SK-N-SH (cell line): Measurements from ENCODE around the gene NR5A1. TPM values are rescaled to one million over a fixed set of nuclear protein-coding genes. Genes with fewer than 3 reads are reported as not detected.
A peak's percentile ranks its signal among the peaks of the same experiment; 100 is the strongest.

ENCODE experiments used
- CTCF ChIA-PET: fragments of 300-600, 350-600 bp; formaldehyde crosslinking; extraction: SDS; loops from one replicate; lab custom pipeline; 2021; lab: Yijun Ruan, JAX
- POLR2A ChIA-PET: fragments of 350-600 bp; sonication (Branson Sonifier 250); formaldehyde crosslinking; extraction: SDS; loops from one replicate; lab custom pipeline; 2020; ENCODE audit warnings: antibody characterized with exemption, inconsistent platforms; lab: Yijun Ruan, JAX
- DNase-seq: peaks from one replicate; pipeline ENCODE4 v3.0.0; 2012
- H2AFZ ChIP-seq: fragments of 200-600 bp; sonication (generic); 2 replicates; pipeline ENCODE4 v1.8.1; 2016; ENCODE audit warnings: antibody characterized with exemption, mild to moderate bottlenecking, low read depth
- H3F3A ChIP-seq: fragments of 200-600 bp; sonication (generic); replicated peaks from 2 replicates; pipeline ENCODE3; 2016; ENCODE audit warnings: antibody characterized with exemption, mild to moderate bottlenecking; ENCODE audit not compliant: insufficient read depth
- H3K27ac ChIP-seq, 2 experiments: fragments of 200-500 bp in 1 of 2; fragments of 200-600 bp in 1 of 2; sonication (Bioruptor generic) in 1 of 2; sonication (generic), shearing (Covaris generic) in 1 of 2; 2 replicates each; pipeline versions ENCODE4 v1.5.1 to v1.6.1; 2014 to 2016; ENCODE audit warnings: low read depth in 2 of 2, inconsistent platforms in 1 of 2, low read length in 1 of 2, mild to moderate bottlenecking in 1 of 2, mixed read lengths in 1 of 2
- H3K27me3 ChIP-seq: fragments of 200-600 bp; sonication (generic), shearing (Covaris generic); 2 replicates; pipeline ENCODE4 v1.6.1; 2016; ENCODE audit warnings: mixed run types; ENCODE audit not compliant: insufficient read depth
- H3K36me3 ChIP-seq, 2 experiments: fragments of 200-500 bp in 1 of 2; fragments of 200-600 bp in 1 of 2; sonication (Bioruptor generic) in 1 of 2; sonication (generic) in 1 of 2; replicated peaks in 1 of 2; 2 replicates each; pipeline versions ENCODE3 to v1.5.1; 2014 to 2016; ENCODE audit warnings: low read length in 1 of 2, mild to moderate bottlenecking in 1 of 2; ENCODE audit not compliant: insufficient read depth in 2 of 2, control insufficient read depth in 1 of 2
- H3K4me1 ChIP-seq, 2 experiments: fragments of 200-500 bp in 1 of 2; fragments of 200-600 bp in 1 of 2; sonication (Bioruptor generic) in 1 of 2; sonication (generic), shearing (Covaris generic) in 1 of 2; 2 replicates each; pipeline versions ENCODE4 v1.5.1 to v1.6.1; 2014 to 2016; ENCODE audit warnings: low read depth in 1 of 2, low read length in 1 of 2, mixed run types in 1 of 2; ENCODE audit not compliant: insufficient read depth in 2 of 2, control insufficient read depth in 1 of 2
- H3K4me2 ChIP-seq: fragments of 200-600 bp; sonication (generic), shearing (Covaris generic); 2 replicates; pipeline ENCODE4 v1.6.1; 2017; ENCODE audit warnings: mixed run types
- H3K4me3 ChIP-seq, 2 experiments: fragments of 200-500 bp in 1 of 2; fragments of 200-600 bp in 1 of 2; sonication (Bioruptor generic) in 1 of 2; sonication (generic), shearing (Covaris generic) in 1 of 2; 2 replicates each; pipeline versions ENCODE4 v1.5.1 to v1.8.1; 2014 to 2016; ENCODE audit warnings: low read depth in 2 of 2, inconsistent platforms in 1 of 2, low read length in 1 of 2, mild to moderate bottlenecking in 1 of 2, mixed read lengths in 1 of 2, moderate library complexity in 1 of 2
- H3K79me2 ChIP-seq: fragments of 200-600 bp; sonication (generic); 2 replicates; pipeline ENCODE4 v1.8.1; 2017; ENCODE audit warnings: mild to moderate bottlenecking; ENCODE audit not compliant: insufficient read depth
- H3K9ac ChIP-seq: fragments of 200-600 bp; sonication (generic); 2 replicates; pipeline ENCODE4 v1.6.1; 2017; ENCODE audit warnings: mixed run types
- H3K9me2 ChIP-seq: fragments of 200-600 bp; sonication (generic); 2 replicates; pipeline ENCODE4 v1.6.1; 2017; ENCODE audit warnings: mixed run types
- H3K9me3 ChIP-seq: fragments of 200-600 bp; sonication (generic); 2 replicates; pipeline ENCODE4 v1.6.1; 2017; ENCODE audit warnings: mixed run types, mild to moderate bottlenecking, moderate library complexity
- H4K20me1 ChIP-seq: fragments of 200-600 bp; sonication (generic); 2 replicates; pipeline ENCODE4 v1.6.1; 2017; ENCODE audit warnings: mild to moderate bottlenecking, mixed run types; ENCODE audit not compliant: insufficient read depth
- CHD2 ChIP-seq: fragments of 150-350 bp; IDR thresholded peaks from 2 replicates; pipeline ENCODE4 v1.6.1; 2018; ENCODE audit warnings: low read length; ENCODE audit not compliant: partially characterized antibody
- CTCF ChIP-seq: fragments of 200-600 bp; sonication (generic); IDR thresholded peaks from 2 replicates; pipeline ENCODE4 v1.6.1; 2017; ENCODE audit warnings: antibody characterized with exemption, mild to moderate bottlenecking, moderate library complexity
- ELF1 ChIP-seq: IDR thresholded peaks from 2 replicates; pipeline ENCODE4 v1.4.0; 2012
- EP300 ChIP-seq, 2 experiments: IDR thresholded peaks; 2 replicates each; pipeline versions ENCODE4 v1.4.0 to v1.6.1; 2012; ENCODE audit warnings: borderline replicate concordance in 1 of 2, low read depth in 1 of 2, low read length in 1 of 2
- EZH2phosphoT487 ChIP-seq: fragments of 200-600 bp; sonication (generic); IDR thresholded peaks from 2 replicates; pipeline ENCODE4 v1.6.1; 2017; ENCODE audit warnings: low read depth, mixed run types, mild to moderate bottlenecking, antibody characterized with exemption, moderate library complexity, borderline replicate concordance
- FOSL2 ChIP-seq: IDR thresholded peaks from 2 replicates; pipeline ENCODE4 v1.4.0; 2012; ENCODE audit warnings: low read depth, mild to moderate bottlenecking, moderate library complexity, borderline replicate concordance
- FOXJ3 ChIP-seq: sonication (generic); formaldehyde crosslinking; IDR thresholded peaks from 2 replicates; pipeline ENCODE4 v1.5.1; 2020; ENCODE audit warnings: mild to moderate bottlenecking, missing genetic modification reagents
- GABPA ChIP-seq: IDR thresholded peaks from 2 replicates; pipeline ENCODE4 v1.4.0; 2012; ENCODE audit warnings: low read depth, mild to moderate bottlenecking
- GATA2 ChIP-seq: sonication (generic); formaldehyde crosslinking; IDR thresholded peaks from 2 replicates; pipeline ENCODE4 v1.5.0; 2020; ENCODE audit warnings: mild to moderate bottlenecking, missing genetic modification reagents
- NRF1 ChIP-seq: IDR thresholded peaks from 2 replicates; pipeline ENCODE4 v1.6.1; 2012; ENCODE audit warnings: low read depth, mild to moderate bottlenecking, low read length
- POLR2AphosphoS5 ChIP-seq: IDR thresholded peaks from 2 replicates; pipeline ENCODE4 v1.6.1; 2012; ENCODE audit warnings: low read depth, low read length
- RCOR1 ChIP-seq: fragments of 150-350 bp; IDR thresholded peaks from 2 replicates; pipeline ENCODE4 v1.6.1; 2017; ENCODE audit warnings: antibody characterized with exemption, low read length
- RFX5 ChIP-seq: IDR thresholded peaks from 2 replicates; pipeline ENCODE4 v1.6.1; 2012; ENCODE audit warnings: mild to moderate bottlenecking, improper control_type of control experiment, low read length
- RXRA ChIP-seq: IDR thresholded peaks from 2 replicates; pipeline ENCODE4 v1.4.0; 2012; ENCODE audit warnings: low read depth, mild to moderate bottlenecking, borderline replicate concordance
- TAF1 ChIP-seq: IDR thresholded peaks from 2 replicates; pipeline ENCODE4 v1.6.1; 2012; ENCODE audit warnings: low read depth, mild to moderate bottlenecking, low read length, moderate library complexity, borderline replicate concordance
- TCF12 ChIP-seq: IDR thresholded peaks from 2 replicates; pipeline ENCODE4 v1.4.0; 2012
- USF2 ChIP-seq: fragments of 150-350 bp; IDR thresholded peaks from 2 replicates; pipeline ENCODE4 v1.6.1; 2017; ENCODE audit warnings: antibody characterized with exemption, low read length, low read depth, borderline replicate concordance
- YY1 ChIP-seq: IDR thresholded peaks from 2 replicates; pipeline ENCODE4 v1.4.0; 2012; ENCODE audit warnings: low read depth, mild to moderate bottlenecking
- WGBS: methylation state at CpG from one replicate; pipeline ENCODE4 v1.1.6; 2017; ENCODE audit warnings: low lambda C conversion rate; 5-methylcytosine and 5-hydroxymethylcytosine counted together
- polyA plus RNA-seq, 3 experiments: library from polyadenylated mRNA; depleted of rRNA; stranded (reverse); fragments of >200 nt; gene quantifications; 2 replicates each; pipeline ENCODE4 v1.2.3, GENCODE V29; 2012
- TF ChIP-seq, protein P1 (sequence below): IDR thresholded peaks from 2 replicates; pipeline ENCODE4 v1.6.1; 2012; ENCODE audit warnings: mild to moderate bottlenecking, low read depth, low read length, moderate library complexity
- TF ChIP-seq, protein P2 (sequence below): IDR thresholded peaks from 2 replicates; pipeline ENCODE4 v1.4.0; 2012; ENCODE audit warnings: low read depth
- TF ChIP-seq, protein P3 (sequence below): fragments of 150-350 bp; IDR thresholded peaks from 2 replicates; pipeline ENCODE4 v1.6.1; 2016; ENCODE audit warnings: mild to moderate bottlenecking, low read depth, low read length
- TF ChIP-seq, protein P4 (sequence below): IDR thresholded peaks from 2 replicates; pipeline ENCODE4; 2012

NR5A1 gene
- polyA plus RNA-seq, 1 of the 3 experiments (the other 2 are of a cell fraction): not detected

GRCh38 chr9:124531115-124531514 is 23.9 kb upstream of the NR5A1 start:
- no peaks in the 10 kb centered on the region for H3K9me2 ChIP-seq
- 67% methylated on average over 2 of the region's 2 CpGs for WGBS
- no peaks in the 10 kb centered on the region for H3K79me2 ChIP-seq
- H3K4me1 ChIP-seq: peaks cover 0 to 27% of the 10 kb centered on the region in 2 experiments; a peak in 1 of 4 replicates
- H3K4me2 ChIP-seq: no peak overlapping the region
- ChIA-PET CTCF (interaction anchor here (1.0 kb wide), 1 partner anchor 21 kb away, joined by 5 read pairs; no protein-coding TSS in a partner anchor), POLR2A (no interaction called here)
- H2AFZ ChIP-seq: no peak overlapping the region
- no peaks in the 10 kb centered on the region for H4K20me1 ChIP-seq
- H3F3A ChIP-seq: no peaks in the 10 kb centered on the region
- TF ChIP-seq, protein P1, sequence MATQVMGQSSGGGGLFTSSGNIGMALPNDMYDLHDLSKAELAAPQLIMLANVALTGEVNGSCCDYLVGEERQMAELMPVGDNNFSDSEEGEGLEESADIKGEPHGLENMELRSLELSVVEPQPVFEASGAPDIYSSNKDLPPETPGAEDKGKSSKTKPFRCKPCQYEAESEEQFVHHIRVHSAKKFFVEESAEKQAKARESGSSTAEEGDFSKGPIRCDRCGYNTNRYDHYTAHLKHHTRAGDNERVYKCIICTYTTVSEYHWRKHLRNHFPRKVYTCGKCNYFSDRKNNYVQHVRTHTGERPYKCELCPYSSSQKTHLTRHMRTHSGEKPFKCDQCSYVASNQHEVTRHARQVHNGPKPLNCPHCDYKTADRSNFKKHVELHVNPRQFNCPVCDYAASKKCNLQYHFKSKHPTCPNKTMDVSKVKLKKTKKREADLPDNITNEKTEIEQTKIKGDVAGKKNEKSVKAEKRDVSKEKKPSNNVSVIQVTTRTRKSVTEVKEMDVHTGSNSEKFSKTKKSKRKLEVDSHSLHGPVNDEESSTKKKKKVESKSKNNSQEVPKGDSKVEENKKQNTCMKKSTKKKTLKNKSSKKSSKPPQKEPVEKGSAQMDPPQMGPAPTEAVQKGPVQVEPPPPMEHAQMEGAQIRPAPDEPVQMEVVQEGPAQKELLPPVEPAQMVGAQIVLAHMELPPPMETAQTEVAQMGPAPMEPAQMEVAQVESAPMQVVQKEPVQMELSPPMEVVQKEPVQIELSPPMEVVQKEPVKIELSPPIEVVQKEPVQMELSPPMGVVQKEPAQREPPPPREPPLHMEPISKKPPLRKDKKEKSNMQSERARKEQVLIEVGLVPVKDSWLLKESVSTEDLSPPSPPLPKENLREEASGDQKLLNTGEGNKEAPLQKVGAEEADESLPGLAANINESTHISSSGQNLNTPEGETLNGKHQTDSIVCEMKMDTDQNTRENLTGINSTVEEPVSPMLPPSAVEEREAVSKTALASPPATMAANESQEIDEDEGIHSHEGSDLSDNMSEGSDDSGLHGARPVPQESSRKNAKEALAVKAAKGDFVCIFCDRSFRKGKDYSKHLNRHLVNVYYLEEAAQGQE: no peak
- no peak for TF ChIP-seq TAF1
- no peak for TF ChIP-seq FOXJ3 (CRISPR knock-in tag)
- no peak for TF ChIP-seq YY1
- no peak for TF ChIP-seq POLR2AphosphoS5
- TF ChIP-seq RXRA: no peak
- peak in 1 of 2 experiments; percentile 43; a peak in 1 of 4 replicates for TF ChIP-seq EP300 (IDR thresholded peaks at IDR 0.05; ENCODE audit: borderline replicate concordance in 1 of 2, low read depth in 1 of 2, low read length in 1 of 2)
- peak; percentile 69; the same call in 1 of the 2 replicates for TF ChIP-seq RCOR1
- TF ChIP-seq FOSL2: no peak
- TF ChIP-seq, protein P2, sequence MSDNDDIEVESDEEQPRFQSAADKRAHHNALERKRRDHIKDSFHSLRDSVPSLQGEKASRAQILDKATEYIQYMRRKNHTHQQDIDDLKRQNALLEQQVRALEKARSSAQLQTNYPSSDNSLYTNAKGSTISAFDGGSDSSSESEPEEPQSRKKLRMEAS: no peak
- peak; percentile 66; the same call in 1 of the 2 replicates for TF ChIP-seq GATA2
- TF ChIP-seq, protein P3, sequence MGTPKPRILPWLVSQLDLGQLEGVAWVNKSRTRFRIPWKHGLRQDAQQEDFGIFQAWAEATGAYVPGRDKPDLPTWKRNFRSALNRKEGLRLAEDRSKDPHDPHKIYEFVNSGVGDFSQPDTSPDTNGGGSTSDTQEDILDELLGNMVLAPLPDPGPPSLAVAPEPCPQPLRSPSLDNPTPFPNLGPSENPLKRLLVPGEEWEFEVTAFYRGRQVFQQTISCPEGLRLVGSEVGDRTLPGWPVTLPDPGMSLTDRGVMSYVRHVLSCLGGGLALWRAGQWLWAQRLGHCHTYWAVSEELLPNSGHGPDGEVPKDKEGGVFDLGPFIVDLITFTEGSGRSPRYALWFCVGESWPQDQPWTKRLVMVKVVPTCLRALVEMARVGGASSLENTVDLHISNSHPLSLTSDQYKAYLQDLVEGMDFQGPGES: no peak
- no peak for TF ChIP-seq ELF1
- TF ChIP-seq NRF1: no peak
- TF ChIP-seq RFX5: no peak
- no peak for TF ChIP-seq USF2
- TF ChIP-seq EZH2phosphoT487: no peak
- no peak for TF ChIP-seq TCF12
- TF ChIP-seq CTCF: no peak
- no peak for TF ChIP-seq GABPA
- TF ChIP-seq, protein P4, sequence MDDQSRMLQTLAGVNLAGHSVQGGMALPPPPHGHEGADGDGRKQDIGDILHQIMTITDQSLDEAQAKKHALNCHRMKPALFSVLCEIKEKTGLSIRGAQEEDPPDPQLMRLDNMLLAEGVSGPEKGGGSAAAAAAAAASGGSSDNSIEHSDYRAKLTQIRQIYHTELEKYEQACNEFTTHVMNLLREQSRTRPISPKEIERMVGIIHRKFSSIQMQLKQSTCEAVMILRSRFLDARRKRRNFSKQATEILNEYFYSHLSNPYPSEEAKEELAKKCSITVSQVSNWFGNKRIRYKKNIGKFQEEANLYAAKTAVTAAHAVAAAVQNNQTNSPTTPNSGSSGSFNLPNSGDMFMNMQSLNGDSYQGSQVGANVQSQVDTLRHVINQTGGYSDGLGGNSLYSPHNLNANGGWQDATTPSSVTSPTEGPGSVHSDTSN: no peak
- TF ChIP-seq CHD2: no peak
- H3K36me3 ChIP-seq: peaks cover 0 to 6% of the 10 kb centered on the region in 2 experiments
- H3K27me3 ChIP-seq: no peaks in the 10 kb centered on the region
- no peak overlapping the region for H3K4me3 ChIP-seq
- no peak overlapping the region for H3K27ac ChIP-seq
- H3K9me3 ChIP-seq: no peaks in the 10 kb centered on the region
- DNase-seq: no peak
- no peak overlapping the region for H3K9ac ChIP-seq
